Cerebellar cortex (tissue), 1 donor: ENCODE results near the gene PRR5L.
"Not testable (repeated sequence)": the region's sequence is repeated elsewhere in the genome, so short reads cannot be mapped to it uniquely, and the experiment has no call there.

Experiments
- DNase-seq: peaks from one replicate; pipeline ENCODE4 v3.0.0-alpha.2; 2015; ENCODE audit warnings: low spot score

PRR5L gene

DNA sequence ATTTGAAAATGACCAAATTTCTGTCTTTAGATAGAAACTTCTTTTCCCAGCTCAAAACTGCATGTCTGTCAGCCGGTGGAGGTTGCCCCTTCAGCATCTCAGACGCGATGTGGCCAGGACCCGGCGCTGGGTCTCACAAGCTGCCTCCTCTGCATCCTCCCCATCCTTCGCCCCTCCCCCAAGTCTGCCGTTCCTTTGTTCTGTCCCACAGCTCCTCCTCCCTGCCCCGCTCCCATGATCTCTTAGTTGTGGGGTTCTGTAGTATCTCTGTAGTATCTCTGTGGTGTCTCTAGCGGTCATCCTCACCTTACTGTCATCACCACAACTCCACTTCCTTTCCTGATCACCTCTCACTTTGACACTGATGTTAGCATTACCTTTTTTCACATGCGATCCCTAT, 164.1 kb downstream of the PRR5L start:
- no peak for DNase-seq

GRCh38 chr11:36462321-36462720, 166.2 kb downstream of the PRR5L start:
- DNase-seq: no peak

DNA sequence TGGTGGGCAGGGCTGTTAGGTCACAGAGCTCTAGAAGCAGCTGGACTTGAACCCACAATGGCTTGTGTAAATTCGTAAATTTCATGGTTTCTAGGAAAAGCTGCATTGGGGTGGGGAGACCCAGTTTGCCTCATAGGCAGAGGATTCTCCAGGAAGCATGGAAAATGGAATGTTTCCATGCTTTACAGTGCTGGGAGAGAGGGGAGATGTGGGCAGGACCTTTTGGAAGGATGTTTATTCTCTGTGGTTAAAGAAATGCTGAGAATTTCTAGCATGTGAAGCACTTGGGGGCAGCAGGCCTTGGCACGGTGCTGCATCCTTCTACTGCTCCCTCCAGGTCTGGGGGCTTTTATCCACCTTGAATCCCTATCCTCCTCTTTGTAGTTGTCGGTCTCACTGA, 167.7 kb downstream of the PRR5L start:
- DNase-seq: no peak

- DNase-seq: no peak
Observed at GRCh38 chr11:36464720-36465119, 168.6 kb downstream of the PRR5L start.

- DNase-seq: no peak
Observed at GRCh38 chr11:36465449-36466163, 169.5 kb downstream of the PRR5L start.

DNA sequence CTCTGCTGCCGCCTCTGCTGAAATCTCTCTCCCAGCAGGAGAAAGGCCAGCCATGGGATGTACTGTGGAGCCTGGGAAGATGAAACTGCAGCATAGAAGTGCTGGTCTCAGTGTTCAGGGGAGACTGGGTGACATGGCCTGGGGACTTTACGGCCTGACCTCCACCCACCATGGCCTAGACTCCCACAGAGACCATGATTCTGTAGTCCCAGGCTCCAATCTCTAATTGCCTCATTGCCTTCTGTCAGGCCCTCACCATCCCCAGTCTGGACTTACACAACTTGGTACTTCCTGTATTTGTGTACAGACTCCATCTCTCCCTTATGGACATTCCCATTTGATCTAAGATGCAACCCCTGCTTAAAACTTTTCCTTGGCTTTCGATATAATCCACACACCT, 170.9 kb downstream of the PRR5L start:
- DNase-seq: no peak

DNA sequence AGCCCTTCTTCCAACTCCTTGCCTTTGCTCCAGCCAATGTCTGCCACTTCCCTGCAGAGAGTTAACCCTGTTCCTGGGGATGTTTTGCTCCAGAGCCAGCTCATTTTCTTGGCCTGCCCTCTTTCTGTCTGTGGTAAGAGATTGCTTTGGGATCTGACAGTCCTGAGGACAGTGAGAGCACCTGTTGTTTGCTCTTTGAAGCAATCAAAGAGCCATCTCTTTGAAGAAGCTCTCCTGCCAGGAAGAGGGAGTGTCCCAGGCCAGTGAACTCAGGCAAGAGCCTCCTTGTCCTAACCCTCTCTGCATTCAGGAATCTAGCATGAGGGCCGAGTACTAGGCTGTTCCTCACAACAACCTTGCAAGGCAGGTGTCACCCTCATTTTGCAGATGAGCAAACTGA, 171.8 kb downstream of the PRR5L start:
- DNase-seq: no peak

DNA sequence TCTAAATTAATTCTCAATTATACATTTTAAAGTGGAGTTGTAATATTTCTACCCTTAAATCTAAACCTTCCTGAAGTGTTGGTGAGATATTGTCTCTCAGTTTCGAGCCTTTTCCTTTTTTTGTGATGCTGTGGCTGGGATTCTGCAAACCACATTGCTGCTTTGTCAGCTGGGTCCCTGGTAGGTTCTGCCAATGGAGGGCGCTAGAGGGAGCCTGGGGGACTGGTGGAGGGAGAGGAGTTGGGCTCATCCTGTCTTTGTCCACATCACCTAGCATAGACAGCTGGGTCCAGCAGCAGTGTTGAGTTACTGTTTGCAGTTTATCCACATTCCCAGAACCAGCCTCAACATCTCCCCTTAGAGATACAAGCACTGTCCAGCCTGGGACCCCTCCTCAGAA, 173.0 kb downstream of the PRR5L start:
- DNase-seq: no peak

- no peak for DNase-seq
Observed at GRCh38 chr11:36469881-36470802, 174.1 kb downstream of the PRR5L start.

GRCh38 chr11:36471577-36471976, 175.5 kb downstream of the PRR5L start:
- no peak for DNase-seq

DNA sequence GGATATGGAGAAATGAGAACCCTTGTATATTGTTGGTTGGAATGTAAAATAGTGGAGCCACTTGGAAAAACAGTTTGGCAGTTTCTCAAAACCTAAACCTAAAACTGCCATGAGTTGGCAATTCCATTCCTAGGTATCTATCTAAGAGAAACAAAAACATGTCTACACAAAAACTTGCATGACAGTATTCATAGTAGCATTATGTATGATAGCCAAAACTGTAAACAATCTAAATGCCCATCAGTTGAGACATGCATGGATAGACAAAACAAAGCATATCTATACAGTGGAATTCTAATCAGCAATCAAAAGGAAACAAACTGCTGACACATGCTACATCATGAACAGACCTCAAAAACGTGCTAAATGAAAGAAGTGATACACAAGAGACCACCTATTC, 179.1 kb downstream of the PRR5L start:
- no peak for DNase-seq

GRCh38 chr11:36478700-36479329, 182.7 kb downstream of the PRR5L start:
- peak; percentile 68 for DNase-seq

DNA sequence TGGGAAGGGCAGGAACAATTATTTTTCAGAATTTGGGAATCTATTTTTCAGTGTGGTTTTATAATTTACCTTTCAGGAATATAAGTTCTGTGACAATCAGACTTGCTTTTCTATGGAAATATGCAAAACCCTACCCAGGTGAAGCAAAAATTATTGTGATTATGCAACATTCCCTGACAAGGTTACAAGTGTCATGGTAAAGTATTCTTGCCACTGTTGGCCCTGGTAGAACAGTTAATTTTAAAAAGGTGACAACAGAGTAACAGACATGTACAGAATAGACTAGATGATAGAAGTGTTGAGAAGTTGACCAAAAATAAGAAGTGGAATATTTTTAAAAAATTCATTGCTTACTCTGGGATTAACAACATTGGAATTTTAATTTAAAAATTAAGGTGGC, 184.7 kb downstream of the PRR5L start:
- no peak for DNase-seq

GRCh38 chr11:36483042-36483441, 187.0 kb downstream of the PRR5L start:
- DNase-seq: not testable (repeated sequence)

- DNase-seq: no peak
Observed at GRCh38 chr11:36485298-36486002, 189.4 kb downstream of the PRR5L start.

DNA sequence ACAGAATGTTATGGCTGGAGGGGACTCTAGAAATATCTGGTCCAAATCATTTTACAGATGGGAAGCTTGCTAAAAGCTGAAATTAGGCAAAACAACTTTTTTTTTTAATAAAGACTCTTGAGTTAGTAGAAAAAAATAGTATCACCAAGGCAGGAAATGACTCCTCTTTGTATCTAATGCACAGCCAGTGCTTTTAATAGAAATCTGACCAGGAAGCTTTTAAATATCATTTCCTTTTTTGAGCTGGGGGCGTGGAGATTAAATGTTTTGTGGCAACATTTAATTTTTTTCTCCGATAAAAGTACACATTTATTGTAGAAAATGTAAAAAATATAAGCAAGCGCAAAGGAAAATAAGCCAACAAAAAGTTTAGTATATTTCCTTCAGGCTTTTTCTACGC, 191.5 kb downstream of the PRR5L start:
- DNase-seq: no peak

GRCh38 chr11:36488096-36488495, 192.0 kb downstream of the PRR5L start:
- no peak for DNase-seq

- no peak for DNase-seq
Observed at GRCh38 chr11:36490026-36490806, 194.1 kb downstream of the PRR5L start.

DNA sequence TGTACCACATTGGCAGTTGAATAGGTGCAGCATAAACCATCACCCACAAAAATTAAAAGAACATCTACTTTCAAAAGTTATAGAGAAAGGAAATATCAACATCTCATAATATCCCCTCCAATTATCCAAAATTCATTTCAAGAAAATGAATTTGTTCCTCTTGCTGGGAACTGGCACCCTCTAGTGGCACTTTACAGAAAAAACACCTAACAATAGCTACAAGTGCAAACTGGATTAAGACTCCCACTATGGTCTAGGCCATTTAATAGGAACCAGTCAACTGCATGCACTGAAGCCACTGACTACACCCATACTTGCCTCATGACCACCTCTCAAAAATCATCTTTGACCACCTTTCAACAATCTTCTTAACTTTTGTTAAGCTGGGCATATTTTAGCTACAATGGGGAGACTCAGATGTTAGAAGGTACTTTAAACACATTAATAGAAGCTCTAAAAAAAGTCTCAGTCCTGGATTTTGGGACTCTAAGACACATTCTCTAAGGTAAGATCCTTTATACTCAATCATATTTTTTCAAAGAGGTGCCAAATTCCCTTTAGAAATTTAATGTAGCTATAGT, 196.7 kb downstream of the PRR5L start:
- peak; percentile 73 for DNase-seq

- DNase-seq: no peak
Observed at GRCh38 chr11:36493332-36493731, 197.2 kb downstream of the PRR5L start.

GRCh38 chr11:36498721-36499120, 202.6 kb downstream of the PRR5L start:
- DNase-seq: no peak
